ENCODE data around the gene LRRC2. TPM values are rescaled to one million over a fixed set of nuclear protein-coding genes. Genes with fewer than 3 reads are reported as not detected.
"Not testable (repeated sequence)": the region's sequence is repeated elsewhere in the genome, so short reads cannot be mapped to it uniquely, and the experiment has no call there.

Gene LRRC2
- total and polyA plus RNA-seq, 5 donors from 2014 or later: 1.2 to 3.8 (median 2.4) TPM

- H3K36me3 Mint-ChIP-seq; H3K9me3 Mint-ChIP-seq; H3K27ac ChIP-seq (ENCODE audit: insufficient read depth, low read length, poor library complexity, severe bottlenecking); H3K4me3 ChIP-seq (ENCODE audit: low read depth, low read length); H3K4me1 Mint-ChIP-seq; H3K4me1 ChIP-seq (ENCODE audit: control insufficient read depth, insufficient read depth, low read length, poor library complexity, severe bottlenecking); H3K9me3 ChIP-seq (ENCODE audit: control insufficient read depth in 2 of 2, low read length in 2 of 2); H3K36me3 ChIP-seq (ENCODE audit: control insufficient read depth, insufficient read depth, low read length); H3K27ac Mint-ChIP-seq; DNase-seq; ATAC-seq (ENCODE audit: low read depth in 2 of 2); H3K4me3 Mint-ChIP-seq; H3K27me3 ChIP-seq (ENCODE audit: control insufficient read depth, insufficient read depth, low read length): not testable (repeated sequence)
- peaks cover 44% of the 10 kb centered on the region for H3K27me3 Mint-ChIP-seq
These were observed 21.2 kb upstream of the LRRC2 start for GRCh38 chr3:46587268-46587667.

GRCh38 chr3:46586738-46587246 lies 20.7 kb upstream of the LRRC2 start:
- DNase-seq (no peak), ATAC-seq (ENCODE audit: low read depth in 2 of 2) (no peak)
- no peak overlapping the region for H3K27ac ChIP-seq (ENCODE audit: insufficient read depth, low read length, poor library complexity, severe bottlenecking)
- H3K27me3 Mint-ChIP-seq: peaks cover 46% of the 10 kb centered on the region
- H3K9me3 ChIP-seq (ENCODE audit: control insufficient read depth in 2 of 2, low read length in 2 of 2): no peaks in the 10 kb centered on the region
- H3K4me3 Mint-ChIP-seq: no peak overlapping the region
- no peak overlapping the region for H3K27ac Mint-ChIP-seq
- no peaks in the 10 kb centered on the region for H3K36me3 ChIP-seq (ENCODE audit: control insufficient read depth, insufficient read depth, low read length)
- no peaks in the 10 kb centered on the region for H3K4me1 ChIP-seq (ENCODE audit: control insufficient read depth, insufficient read depth, low read length, poor library complexity, severe bottlenecking)
- no peaks in the 10 kb centered on the region for H3K4me1 Mint-ChIP-seq
- H3K9me3 Mint-ChIP-seq: peaks cover 0 to 4% (median 0%) of the 10 kb centered on the region in 7 donors
- H3K36me3 Mint-ChIP-seq: no peaks in the 10 kb centered on the region
- no peak overlapping the region for H3K4me3 ChIP-seq (ENCODE audit: low read depth, low read length)
- peaks cover 8% of the 10 kb centered on the region for H3K27me3 ChIP-seq (ENCODE audit: control insufficient read depth, insufficient read depth, low read length)

DNA sequence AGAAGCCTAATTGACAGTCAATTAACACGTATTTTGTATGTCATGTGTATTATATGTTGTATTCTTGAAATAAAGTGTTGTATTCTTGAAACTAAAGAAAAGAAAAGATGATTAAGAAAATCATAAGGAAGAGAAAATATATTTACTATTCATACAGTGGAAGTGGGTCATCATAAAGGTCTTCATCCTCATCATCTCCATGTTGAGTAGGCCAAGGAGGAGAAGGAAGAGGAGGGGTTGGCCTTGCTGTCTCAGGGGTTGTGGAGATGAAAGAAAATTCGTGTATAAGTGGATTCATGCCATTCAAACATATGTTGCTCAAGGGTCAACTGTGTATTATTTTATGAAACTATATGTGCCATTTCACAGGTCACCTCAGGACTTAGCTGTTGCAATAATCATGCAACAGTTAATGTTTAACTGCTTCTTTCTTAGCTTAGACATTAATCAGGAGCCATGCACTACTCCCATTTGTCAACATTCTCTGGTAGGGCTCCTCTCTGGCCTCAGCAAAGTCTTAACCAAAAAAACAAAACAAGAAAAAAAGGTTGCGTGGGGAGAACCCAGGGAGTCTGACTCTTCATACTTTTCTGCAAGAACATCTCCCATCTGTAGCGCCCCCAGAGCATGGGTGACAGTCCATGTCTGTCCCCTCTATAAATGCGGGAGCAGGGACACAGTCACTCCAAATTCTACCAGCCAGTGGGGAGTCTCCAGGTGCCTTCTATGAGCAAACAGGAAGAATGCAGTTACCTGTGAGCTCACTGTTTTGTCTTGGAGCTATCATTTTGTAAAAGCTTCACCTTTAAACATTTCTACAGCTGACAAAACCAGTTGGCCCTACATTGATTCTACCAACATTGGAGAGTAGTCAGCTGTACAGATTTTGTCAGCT lies 19.9 kb upstream of the LRRC2 start:
- H3K4me1 ChIP-seq (ENCODE audit: control insufficient read depth, insufficient read depth, low read length, poor library complexity, severe bottlenecking): no peaks in the 10 kb centered on the region
- Mint-ChIP-seq H3K27ac (no peak overlapping the region), H3K9me3 (peaks cover 0 to 4% (median 0%) of the 10 kb centered on the region in 7 donors), H3K27me3 (peaks cover 50% of the 10 kb centered on the region), H3K36me3 (no peaks in the 10 kb centered on the region), H3K4me1 (no peaks in the 10 kb centered on the region), H3K4me3 (no peak overlapping the region)
- ATAC-seq (ENCODE audit: low read depth in 2 of 2) (no peak), DNase-seq (no peak)
- H3K27ac ChIP-seq (ENCODE audit: insufficient read depth, low read length, poor library complexity, severe bottlenecking): no peak overlapping the region
- H3K27me3 ChIP-seq (ENCODE audit: control insufficient read depth, insufficient read depth, low read length): peaks cover 8% of the 10 kb centered on the region
- no peaks in the 10 kb centered on the region for H3K9me3 ChIP-seq (ENCODE audit: control insufficient read depth in 2 of 2, low read length in 2 of 2)
- H3K36me3 ChIP-seq (ENCODE audit: control insufficient read depth, insufficient read depth, low read length): no peaks in the 10 kb centered on the region
- no peak overlapping the region for H3K4me3 ChIP-seq (ENCODE audit: low read depth, low read length)

DNA sequence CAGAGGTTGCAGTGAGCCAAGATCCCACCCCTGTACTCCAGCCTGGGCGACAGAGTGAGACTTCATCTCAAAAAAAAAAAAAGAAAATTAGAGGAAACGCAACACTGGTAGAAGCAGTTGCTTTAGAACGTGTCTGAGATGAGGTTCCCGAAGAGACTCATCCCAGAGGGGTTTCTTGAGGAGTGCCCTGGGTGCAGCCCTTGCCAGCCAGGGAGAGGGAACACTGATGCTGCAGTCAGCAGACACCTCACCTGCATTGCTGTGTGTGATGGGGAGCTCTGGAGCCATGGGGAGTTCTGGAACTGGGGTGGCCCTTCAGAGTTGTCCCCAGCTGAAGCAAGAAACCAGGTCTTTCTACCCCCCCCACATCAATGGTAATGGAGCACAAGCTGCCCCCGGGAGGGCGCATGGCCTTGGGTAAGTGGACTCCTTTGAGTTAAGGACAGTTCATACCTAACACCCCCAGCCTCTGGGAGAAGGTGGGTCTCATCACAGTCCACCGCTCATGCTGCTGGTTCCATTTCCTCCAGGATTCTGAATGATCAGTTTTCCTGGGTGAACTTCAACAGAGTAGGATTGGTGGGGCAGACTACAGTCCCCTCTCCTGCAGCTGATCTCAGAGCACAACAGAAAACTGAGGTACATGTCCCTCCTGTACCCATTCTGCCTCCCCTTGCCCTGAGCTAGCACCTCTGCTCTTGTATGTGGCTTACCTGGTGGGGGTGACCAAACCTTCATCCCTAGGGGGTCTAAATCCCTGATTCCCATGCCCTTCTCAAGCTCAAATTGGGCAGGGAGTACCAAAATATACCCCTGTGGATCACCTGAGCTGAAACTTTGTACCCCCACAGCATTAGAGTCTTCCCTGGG lies 18.7 kb upstream of the LRRC2 start:
- Histone ChIP-seq H3K36me3 (ENCODE audit: control insufficient read depth, insufficient read depth, low read length) (no peaks in the 10 kb centered on the region), H3K4me1 (ENCODE audit: control insufficient read depth, insufficient read depth, low read length, poor library complexity, severe bottlenecking) (no peaks in the 10 kb centered on the region), H3K27me3 (ENCODE audit: control insufficient read depth, insufficient read depth, low read length) (peaks cover 8% of the 10 kb centered on the region), H3K27ac (ENCODE audit: insufficient read depth, low read length, poor library complexity, severe bottlenecking) (no peak overlapping the region), H3K9me3 (ENCODE audit: control insufficient read depth in 2 of 2, low read length in 2 of 2) (no peaks in the 10 kb centered on the region), H3K4me3 (ENCODE audit: low read depth, low read length) (no peak overlapping the region)
- Mint-ChIP-seq H3K27ac (no peak overlapping the region), H3K9me3 (peaks cover 0 to 6% (median 0%) of the 10 kb centered on the region in 7 donors), H3K27me3 (peaks cover 47% of the 10 kb centered on the region), H3K4me3 (no peak overlapping the region), H3K36me3 (no peaks in the 10 kb centered on the region), H3K4me1 (no peaks in the 10 kb centered on the region)
- DNase-seq: no peak
- no peak for ATAC-seq (ENCODE audit: low read depth in 2 of 2)

GRCh38 chr3:46580675-46581074 lies 14.6 kb upstream of the LRRC2 start:
- peaks cover 8% of the 10 kb centered on the region for H3K27me3 ChIP-seq (ENCODE audit: control insufficient read depth, insufficient read depth, low read length)
- ATAC-seq (ENCODE audit: low read depth in 2 of 2): no peak
- Mint-ChIP-seq H3K9me3 (peaks cover 0 to 6% (median 0%) of the 10 kb centered on the region in 7 donors), H3K27ac (no peak overlapping the region), H3K27me3 (peaks cover 26% of the 10 kb centered on the region), H3K4me1 (peaks cover 0 to 2% (median 0%) of the 10 kb centered on the region in 4 donors), H3K36me3 (no peaks in the 10 kb centered on the region), H3K4me3 (no peak overlapping the region)
- no peaks in the 10 kb centered on the region for H3K9me3 ChIP-seq (ENCODE audit: control insufficient read depth in 2 of 2, low read length in 2 of 2)
- H3K36me3 ChIP-seq (ENCODE audit: control insufficient read depth, insufficient read depth, low read length): no peaks in the 10 kb centered on the region
- no peak overlapping the region for H3K4me3 ChIP-seq (ENCODE audit: low read depth, low read length)
- H3K4me1 ChIP-seq (ENCODE audit: control insufficient read depth, insufficient read depth, low read length, poor library complexity, severe bottlenecking): no peaks in the 10 kb centered on the region
- H3K27ac ChIP-seq (ENCODE audit: insufficient read depth, low read length, poor library complexity, severe bottlenecking): no peak overlapping the region
- DNase-seq: no peak

GRCh38 chr3:46579756-46580286 lies 13.7 kb upstream of the LRRC2 start:
- H3K9me3 Mint-ChIP-seq: peaks cover 0 to 6% (median 0%) of the 10 kb centered on the region in 7 donors

GRCh38 chr3:46578973-46579755 lies 13.1 kb upstream of the LRRC2 start:
- DNase-seq: no peak
- Histone ChIP-seq H3K27me3 (ENCODE audit: control insufficient read depth, insufficient read depth, low read length) (peaks cover 3% of the 10 kb centered on the region), H3K9me3 (ENCODE audit: control insufficient read depth in 2 of 2, low read length in 2 of 2) (no peaks in the 10 kb centered on the region), H3K27ac (ENCODE audit: insufficient read depth, low read length, poor library complexity, severe bottlenecking) (no peak overlapping the region), H3K4me1 (ENCODE audit: control insufficient read depth, insufficient read depth, low read length, poor library complexity, severe bottlenecking) (no peaks in the 10 kb centered on the region), H3K36me3 (ENCODE audit: control insufficient read depth, insufficient read depth, low read length) (no peaks in the 10 kb centered on the region), H3K4me3 (ENCODE audit: low read depth, low read length) (no peak overlapping the region)
- no peak for ATAC-seq (ENCODE audit: low read depth in 2 of 2)
- Mint-ChIP-seq H3K4me1 (peaks cover 0 to 2% (median 0%) of the 10 kb centered on the region in 4 donors), H3K9me3 (peaks cover 0 to 6% (median 0%) of the 10 kb centered on the region in 7 donors), H3K36me3 (no peaks in the 10 kb centered on the region), H3K4me3 (no peak overlapping the region), H3K27ac (peak overlapping the region in 1 of 3 donors; percentile 9), H3K27me3 (peaks cover 26% of the 10 kb centered on the region)

More at GRCh38 chr3:46579756-46580286, 13.7 kb upstream of the LRRC2 start:
- H3K36me3 Mint-ChIP-seq: no peaks in the 10 kb centered on the region
- H3K36me3 ChIP-seq (ENCODE audit: control insufficient read depth, insufficient read depth, low read length): no peaks in the 10 kb centered on the region
- H3K4me3 Mint-ChIP-seq: no peak overlapping the region
- no peaks in the 10 kb centered on the region for H3K9me3 ChIP-seq (ENCODE audit: control insufficient read depth in 2 of 2, low read length in 2 of 2)
- ATAC-seq (ENCODE audit: low read depth in 2 of 2) (no peak), DNase-seq (no peak)
- H3K27me3 Mint-ChIP-seq: peaks cover 23% of the 10 kb centered on the region
- no peak overlapping the region for H3K27ac ChIP-seq (ENCODE audit: insufficient read depth, low read length, poor library complexity, severe bottlenecking)
- H3K4me1 ChIP-seq (ENCODE audit: control insufficient read depth, insufficient read depth, low read length, poor library complexity, severe bottlenecking): no peaks in the 10 kb centered on the region
- H3K27me3 ChIP-seq (ENCODE audit: control insufficient read depth, insufficient read depth, low read length): peaks cover 3% of the 10 kb centered on the region
- no peak overlapping the region for H3K27ac Mint-ChIP-seq
- H3K4me1 Mint-ChIP-seq: peaks cover 0 to 2% (median 0%) of the 10 kb centered on the region in 4 donors
- H3K4me3 ChIP-seq (ENCODE audit: low read depth, low read length): no peak overlapping the region

Data from CD4-positive, CD25-positive, alpha-beta regulatory T cell (primary cell).